ENCODE results near the gene TLL1. TPM values are rescaled to one million over a fixed set of nuclear protein-coding genes. Genes with fewer than 3 reads are reported as not detected.

TLL1 gene
- total RNA-seq, 1 donor from 2014 or later: 39.7 TPM

GRCh38 chr4:165945991-165946390 lies 73.0 kb downstream of the TLL1 start:
- no peak for TF ChIP-seq CTCF (IDR thresholded peaks at IDR 0.05)
- H3K4me1 Mint-ChIP-seq (ENCODE audit: unreplicated experiment): peaks cover 3% of the 10 kb centered on the region
- H3K36me3 Mint-ChIP-seq (ENCODE audit: unreplicated experiment): peaks cover 28% of the 10 kb centered on the region
- no peak overlapping the region for H3K27ac Mint-ChIP-seq (ENCODE audit: unreplicated experiment)
- peaks cover 20% of the 10 kb centered on the region for H3K9me3 Mint-ChIP-seq (ENCODE audit: unreplicated experiment)
- H3K4me3 Mint-ChIP-seq (ENCODE audit: unreplicated experiment): no peak overlapping the region
- DNase-seq (ENCODE audit: extremely low spot score, unreplicated experiment): no peak
- no peaks in the 10 kb centered on the region for H3K27me3 Mint-ChIP-seq (ENCODE audit: unreplicated experiment)

- Mint-ChIP-seq H3K27ac (ENCODE audit: unreplicated experiment) (no peak overlapping the region), H3K9me3 (ENCODE audit: unreplicated experiment) (peaks cover 20% of the 10 kb centered on the region), H3K27me3 (ENCODE audit: unreplicated experiment) (no peaks in the 10 kb centered on the region), H3K4me3 (ENCODE audit: unreplicated experiment) (no peak overlapping the region), H3K4me1 (ENCODE audit: unreplicated experiment) (peaks cover 3% of the 10 kb centered on the region), H3K36me3 (ENCODE audit: unreplicated experiment) (peaks cover 28% of the 10 kb centered on the region)
- TF ChIP-seq CTCF (IDR thresholded peaks at IDR 0.05): no peak
- DNase-seq (ENCODE audit: extremely low spot score, unreplicated experiment): no peak
Observed at GRCh38 chr4:165947019-165947418, 74.0 kb downstream of the TLL1 start.

- no peak for TF ChIP-seq CTCF (IDR thresholded peaks at IDR 0.05)
- Mint-ChIP-seq H3K27me3 (ENCODE audit: unreplicated experiment) (no peaks in the 10 kb centered on the region), H3K4me1 (ENCODE audit: unreplicated experiment) (no peaks in the 10 kb centered on the region), H3K27ac (ENCODE audit: unreplicated experiment) (no peak overlapping the region), H3K4me3 (ENCODE audit: unreplicated experiment) (no peak overlapping the region), H3K36me3 (ENCODE audit: unreplicated experiment) (peaks cover 52% of the 10 kb centered on the region), H3K9me3 (ENCODE audit: unreplicated experiment) (peaks cover 38% of the 10 kb centered on the region)
- no peak for DNase-seq (ENCODE audit: extremely low spot score, unreplicated experiment)
Observed at GRCh38 chr4:165953181-165953580, 80.1 kb downstream of the TLL1 start.

GRCh38 chr4:165963621-165964020 lies 90.6 kb downstream of the TLL1 start:
- no peak overlapping the region for H3K4me3 Mint-ChIP-seq (ENCODE audit: unreplicated experiment)
- H3K36me3 Mint-ChIP-seq (ENCODE audit: unreplicated experiment): peaks cover 26% of the 10 kb centered on the region
- H3K9me3 Mint-ChIP-seq (ENCODE audit: unreplicated experiment): peaks cover 39% of the 10 kb centered on the region
- DNase-seq (ENCODE audit: extremely low spot score, unreplicated experiment): no peak
- no peaks in the 10 kb centered on the region for H3K27me3 Mint-ChIP-seq (ENCODE audit: unreplicated experiment)
- H3K4me1 Mint-ChIP-seq (ENCODE audit: unreplicated experiment): peaks cover 4% of the 10 kb centered on the region
- no peak for TF ChIP-seq CTCF (IDR thresholded peaks at IDR 0.05)
- H3K27ac Mint-ChIP-seq (ENCODE audit: unreplicated experiment): no peak overlapping the region

- Mint-ChIP-seq H3K27me3 (ENCODE audit: unreplicated experiment) (no peaks in the 10 kb centered on the region), H3K9me3 (ENCODE audit: unreplicated experiment) (peaks cover 35% of the 10 kb centered on the region), H3K36me3 (ENCODE audit: unreplicated experiment) (peaks cover 22% of the 10 kb centered on the region), H3K27ac (ENCODE audit: unreplicated experiment) (no peak overlapping the region), H3K4me1 (ENCODE audit: unreplicated experiment) (peaks cover 8% of the 10 kb centered on the region), H3K4me3 (ENCODE audit: unreplicated experiment) (no peak overlapping the region)
- no peak for TF ChIP-seq CTCF (IDR thresholded peaks at IDR 0.05)
- DNase-seq (ENCODE audit: extremely low spot score, unreplicated experiment): no peak
Observed at GRCh38 chr4:165964591-165964990, 91.6 kb downstream of the TLL1 start.

Measured in osteocyte (in vitro differentiated cells).